ENCODE results near the gene TCF19. TPM values are rescaled to one million over a fixed set of nuclear protein-coding genes. Genes with fewer than 3 reads are reported as not detected.

Gene TCF19
- total RNA-seq, 1 donor from 2014 or later = 2.8 TPM

DNA sequence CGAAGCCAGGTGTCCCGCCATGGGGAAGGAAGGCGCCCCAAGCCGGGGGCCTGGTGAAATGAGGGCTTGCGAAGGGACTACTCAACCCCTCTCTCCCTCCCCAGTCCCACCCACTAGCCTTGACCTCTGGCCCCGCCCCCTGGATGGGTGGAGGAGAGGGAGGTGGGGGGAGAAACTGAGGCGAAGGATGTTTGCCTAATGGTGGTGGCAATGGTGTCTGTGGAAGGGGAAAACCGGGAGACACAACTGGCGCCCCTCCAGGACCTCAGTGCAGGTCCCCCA, 12.2 kb downstream of the TCF19 start, which contains the start of gene POU5F1:
TSS of gene POU5F1 (minus strand) at position 83 of the 282 bp plus-strand sequence. CDS start at position 21, 62 bp downstream.
- TF ChIP-seq, protein P1, sequence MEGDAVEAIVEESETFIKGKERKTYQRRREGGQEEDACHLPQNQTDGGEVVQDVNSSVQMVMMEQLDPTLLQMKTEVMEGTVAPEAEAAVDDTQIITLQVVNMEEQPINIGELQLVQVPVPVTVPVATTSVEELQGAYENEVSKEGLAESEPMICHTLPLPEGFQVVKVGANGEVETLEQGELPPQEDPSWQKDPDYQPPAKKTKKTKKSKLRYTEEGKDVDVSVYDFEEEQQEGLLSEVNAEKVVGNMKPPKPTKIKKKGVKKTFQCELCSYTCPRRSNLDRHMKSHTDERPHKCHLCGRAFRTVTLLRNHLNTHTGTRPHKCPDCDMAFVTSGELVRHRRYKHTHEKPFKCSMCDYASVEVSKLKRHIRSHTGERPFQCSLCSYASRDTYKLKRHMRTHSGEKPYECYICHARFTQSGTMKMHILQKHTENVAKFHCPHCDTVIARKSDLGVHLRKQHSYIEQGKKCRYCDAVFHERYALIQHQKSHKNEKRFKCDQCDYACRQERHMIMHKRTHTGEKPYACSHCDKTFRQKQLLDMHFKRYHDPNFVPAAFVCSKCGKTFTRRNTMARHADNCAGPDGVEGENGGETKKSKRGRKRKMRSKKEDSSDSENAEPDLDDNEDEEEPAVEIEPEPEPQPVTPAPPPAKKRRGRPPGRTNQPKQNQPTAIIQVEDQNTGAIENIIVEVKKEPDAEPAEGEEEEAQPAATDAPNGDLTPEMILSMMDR (IDR thresholded peaks at IDR 0.05; ENCODE audit: borderline replicate concordance) = no peak
- DNase-seq = no peak
- Histone ChIP-seq H3K36me3 (peaks cover 6% of the 10 kb centered on the region), H3K9me3 (replicated peaks) (no peaks in the 10 kb centered on the region), H3K27ac (replicated peaks) (no peak within 1 kb of the TSS), H3K4me1 (peaks cover 8% of the 10 kb centered on the region), H3K27me3 (ENCODE audit: low read depth) (no peaks in the 10 kb centered on the region), H3K4me3 (no peak within 1 kb of the TSS)
- intact Hi-C loops (cut with micrococcal nuclease) = no loop called here

DNA sequence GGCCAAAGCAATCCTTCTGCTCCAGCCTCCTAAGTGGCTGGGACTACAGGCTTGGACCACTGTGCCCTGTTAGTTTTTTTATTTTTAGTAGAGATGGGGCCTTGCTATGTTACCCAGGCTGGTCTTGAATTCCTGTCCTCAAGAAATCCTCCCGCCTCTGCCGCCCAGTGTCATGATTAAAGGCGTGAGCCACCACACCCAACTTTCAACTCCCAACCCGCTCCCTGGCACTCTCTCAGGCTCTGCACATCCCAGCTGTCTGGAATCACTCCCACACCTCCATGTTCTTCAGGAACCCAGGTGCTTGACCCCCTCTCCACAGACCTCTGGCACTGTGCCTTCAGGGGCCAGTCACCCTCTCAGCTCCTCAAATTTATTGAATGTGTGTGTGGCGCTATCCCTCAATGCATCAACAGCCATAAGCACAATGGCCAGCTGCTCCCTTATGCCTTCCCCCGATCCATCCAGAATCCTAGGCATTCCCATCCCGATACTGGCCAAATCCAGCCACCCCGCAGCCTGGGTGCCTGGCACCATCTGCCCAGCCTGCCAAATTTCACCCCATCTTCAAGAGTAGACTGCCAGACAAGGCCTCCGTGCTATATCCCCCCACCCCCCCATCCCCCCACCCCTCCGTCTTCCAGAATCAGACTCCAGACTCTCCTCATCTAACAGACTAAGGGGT, 12.7 kb downstream of the TCF19 start:
- TF ChIP-seq, protein P1 (IDR thresholded peaks at IDR 0.05; ENCODE audit: borderline replicate concordance) = no peak
- no peak overlapping the region for H3K4me3 ChIP-seq
- no peak overlapping the region for H3K27ac ChIP-seq (replicated peaks)
- H3K4me1 ChIP-seq = peaks cover 14% of the 10 kb centered on the region
- no peaks in the 10 kb centered on the region for H3K9me3 ChIP-seq (replicated peaks)
- no peak for DNase-seq
- intact Hi-C loops (cut with micrococcal nuclease) = no loop called here
- H3K36me3 ChIP-seq = peaks cover 6% of the 10 kb centered on the region
- no peaks in the 10 kb centered on the region for H3K27me3 ChIP-seq (ENCODE audit: low read depth)

DNA sequence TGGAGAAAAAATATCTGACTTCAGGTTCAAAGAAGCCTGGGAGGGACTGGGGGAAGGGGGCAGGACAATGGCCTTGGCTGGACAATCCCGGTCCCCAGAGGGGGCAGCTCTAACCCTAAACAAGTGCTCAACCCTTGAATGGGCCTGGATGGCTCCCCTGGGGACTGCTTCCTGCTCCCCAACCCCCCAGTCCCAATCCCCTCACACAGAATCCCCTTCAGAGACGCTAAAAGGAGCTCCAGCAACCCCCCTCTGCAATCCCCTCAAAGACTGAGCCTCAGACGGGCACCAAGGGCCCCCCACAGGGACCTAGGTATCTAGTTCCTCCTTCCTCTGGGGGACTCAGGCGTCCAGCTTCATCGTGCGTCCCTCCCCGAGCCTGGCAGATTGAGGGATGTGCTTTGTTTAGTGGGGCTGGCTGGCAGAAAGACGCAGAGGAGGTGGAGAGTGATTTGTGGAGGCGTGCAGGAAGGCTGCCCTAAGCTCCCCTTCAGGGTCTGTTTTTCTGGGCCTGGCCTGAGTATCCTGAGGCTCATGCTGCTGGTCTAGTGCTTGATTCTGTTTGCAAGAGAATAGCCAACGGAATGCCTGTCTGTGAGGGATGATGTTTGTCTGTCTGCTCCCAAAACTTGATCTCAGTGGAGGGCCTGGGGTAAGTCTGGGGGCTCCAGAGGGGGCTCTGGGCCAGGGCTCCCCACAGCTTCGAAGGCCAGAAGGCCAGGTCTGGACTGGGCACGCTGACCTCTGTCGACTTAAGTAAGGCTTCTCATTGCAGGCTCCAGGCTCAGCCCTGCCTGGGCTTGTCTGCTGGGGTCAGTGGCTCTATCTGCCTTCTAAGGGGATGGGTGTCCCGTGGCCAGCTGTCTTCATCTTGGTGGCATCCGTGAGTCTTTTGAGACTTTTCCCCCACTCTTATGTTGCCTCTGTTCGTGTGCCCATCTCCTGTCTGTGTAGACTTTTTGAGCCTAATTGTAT, 13.8 kb downstream of the TCF19 start:
- Histone ChIP-seq H3K4me1 (peaks cover 16% of the 10 kb centered on the region), H3K4me3 (no peak overlapping the region), H3K36me3 (peaks cover 6% of the 10 kb centered on the region), H3K27me3 (ENCODE audit: low read depth) (no peaks in the 10 kb centered on the region), H3K9me3 (replicated peaks) (no peaks in the 10 kb centered on the region), H3K27ac (replicated peaks) (no peak overlapping the region)
- TF ChIP-seq, protein P1 (IDR thresholded peaks at IDR 0.05; ENCODE audit: borderline replicate concordance) = no peak
- DNase-seq = no peak
- intact Hi-C loops (cut with micrococcal nuclease) = no loop called here

DNA sequence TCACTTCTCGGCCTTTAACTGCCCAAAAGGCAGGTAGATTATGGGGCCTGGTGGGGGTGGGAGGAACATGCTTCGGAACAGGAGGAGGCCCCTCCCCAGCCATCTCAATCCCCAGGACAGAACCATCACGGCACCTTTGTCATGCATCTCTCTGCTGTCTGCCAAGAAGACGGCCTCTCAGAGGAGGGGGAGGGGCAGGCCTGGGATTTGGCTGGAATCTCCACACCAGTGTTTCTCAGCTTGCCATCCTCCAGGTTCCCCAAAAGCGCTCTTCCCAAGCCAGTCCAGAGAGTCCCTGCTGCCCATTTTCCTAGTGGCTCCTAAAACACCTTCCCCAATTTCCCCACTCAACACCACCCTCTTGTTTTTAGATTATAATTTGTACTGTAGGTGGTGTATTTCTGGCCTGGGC, 14.6 kb downstream of the TCF19 start:
- H3K4me3 ChIP-seq = no peak overlapping the region
- H3K27me3 ChIP-seq (ENCODE audit: low read depth) = no peaks in the 10 kb centered on the region
- H3K27ac ChIP-seq (replicated peaks) = no peak overlapping the region
- no peak for DNase-seq
- H3K9me3 ChIP-seq (replicated peaks) = no peaks in the 10 kb centered on the region
- intact Hi-C loops (cut with micrococcal nuclease) = no loop called here
- peaks cover 6% of the 10 kb centered on the region for H3K36me3 ChIP-seq
- H3K4me1 ChIP-seq = peaks cover 16% of the 10 kb centered on the region
- TF ChIP-seq, protein P1 (IDR thresholded peaks at IDR 0.05; ENCODE audit: borderline replicate concordance) = no peak

DNA sequence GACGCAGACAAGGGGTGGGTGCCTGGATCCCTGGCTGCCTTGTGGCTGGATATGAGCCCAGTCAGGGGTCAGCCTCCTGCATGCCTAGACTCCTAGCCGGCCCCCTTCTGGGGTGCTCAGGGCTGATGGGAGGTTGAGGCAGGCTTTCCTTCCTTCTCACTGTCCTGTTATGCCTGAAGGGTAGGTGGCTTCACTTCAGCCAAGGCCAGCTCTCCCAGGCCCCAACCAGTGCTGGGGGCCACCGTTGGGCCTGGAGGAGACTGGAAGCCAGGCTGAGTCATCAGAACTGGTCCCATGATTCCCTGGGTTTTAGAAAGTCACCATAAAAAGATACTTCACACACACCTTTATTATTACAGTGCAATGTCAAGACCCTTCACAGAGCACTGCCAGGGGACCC, 15.0 kb downstream of the TCF19 start:
- Histone ChIP-seq H3K27me3 (ENCODE audit: low read depth) (no peaks in the 10 kb centered on the region), H3K4me1 (peaks cover 20% of the 10 kb centered on the region), H3K36me3 (peaks cover 6% of the 10 kb centered on the region), H3K4me3 (no peak overlapping the region), H3K27ac (replicated peaks) (no peak overlapping the region), H3K9me3 (replicated peaks) (no peaks in the 10 kb centered on the region)
- TF ChIP-seq, protein P1 (IDR thresholded peaks at IDR 0.05; ENCODE audit: borderline replicate concordance) = no peak
- intact Hi-C loops (cut with micrococcal nuclease) = no loop called here
- no peak for DNase-seq
